ENCODE results near the gene ASIC3. TPM values are rescaled to one million over a fixed set of nuclear protein-coding genes. Genes with fewer than 3 reads are reported as not detected.
A peak's percentile ranks its signal among the peaks of the same experiment; 100 is the strongest.
"Not testable (repeated sequence)": the region's sequence is repeated elsewhere in the genome, so short reads cannot be mapped to it uniquely, and the experiment has no call there.

Gene ASIC3
- total RNA-seq, 2 experiments from 2014 or later, result 3.9 to 5.3 TPM

DNA sequence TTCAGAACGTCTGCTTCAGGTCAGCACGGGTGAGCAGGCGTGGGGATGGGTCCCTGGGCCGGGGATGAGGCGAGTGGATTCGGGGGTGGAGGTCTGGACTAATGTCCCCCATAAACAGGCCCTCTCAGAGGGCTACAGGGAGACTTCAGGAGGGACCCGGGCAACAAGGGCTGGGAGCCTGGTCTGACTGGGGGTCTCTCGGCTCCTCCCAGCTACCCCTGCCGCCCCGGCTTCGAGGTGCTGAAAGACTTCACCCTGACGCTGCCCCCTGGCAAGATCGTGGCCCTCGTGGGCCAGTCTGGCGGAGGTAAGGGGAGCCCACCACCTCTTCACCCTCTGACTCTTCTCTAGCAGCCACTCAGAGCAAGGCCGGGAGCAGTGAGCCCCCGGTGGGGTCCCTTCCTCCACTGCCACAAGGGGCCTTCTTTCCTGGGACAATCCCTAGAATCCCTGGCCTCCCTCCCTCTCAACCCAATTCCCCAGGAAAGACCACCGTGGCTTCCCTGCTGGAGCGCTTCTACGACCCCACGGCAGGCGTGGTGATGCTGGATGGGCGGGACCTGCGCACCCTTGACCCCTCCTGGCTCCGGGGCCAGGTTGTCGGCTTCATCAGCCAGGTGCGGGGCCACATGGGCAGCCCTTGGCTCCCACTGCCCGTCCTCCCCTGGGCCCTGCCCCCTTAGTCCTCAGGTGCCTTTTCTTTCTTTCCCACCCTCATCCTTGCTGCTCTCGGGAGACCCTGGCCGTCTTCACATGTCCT, 7.5 kb upstream of the ASIC3 start:
- CTCF ChIA-PET, result interaction anchor here (1.8 kb wide), 1 partner anchor 22 kb away, joined by 9 read pairs; no protein-coding TSS in a partner anchor
- Mint-ChIP-seq H3K4me1 (peaks cover 14% of the 10 kb centered on the region), H3K36me3 (no peaks in the 10 kb centered on the region), H3K27me3 (no peaks in the 10 kb centered on the region), H3K9me3 (ENCODE audit: low read depth) (no peaks in the 10 kb centered on the region), H3K27ac (no peak overlapping the region), H3K4me3 (no peak overlapping the region)
- ATAC-seq, result no peak
- DNase-seq, result no peak

GRCh38 chr7:151043449-151043848, 4.9 kb upstream of the ASIC3 start:
- CTCF ChIA-PET; ATAC-seq; DNase-seq; H3K4me3 Mint-ChIP-seq; H3K27me3 Mint-ChIP-seq; H3K27ac Mint-ChIP-seq; H3K36me3 Mint-ChIP-seq; H3K9me3 Mint-ChIP-seq (ENCODE audit: low read depth): not testable (repeated sequence)
- H3K4me1 Mint-ChIP-seq, result peaks cover 16% of the 10 kb centered on the region

DNA sequence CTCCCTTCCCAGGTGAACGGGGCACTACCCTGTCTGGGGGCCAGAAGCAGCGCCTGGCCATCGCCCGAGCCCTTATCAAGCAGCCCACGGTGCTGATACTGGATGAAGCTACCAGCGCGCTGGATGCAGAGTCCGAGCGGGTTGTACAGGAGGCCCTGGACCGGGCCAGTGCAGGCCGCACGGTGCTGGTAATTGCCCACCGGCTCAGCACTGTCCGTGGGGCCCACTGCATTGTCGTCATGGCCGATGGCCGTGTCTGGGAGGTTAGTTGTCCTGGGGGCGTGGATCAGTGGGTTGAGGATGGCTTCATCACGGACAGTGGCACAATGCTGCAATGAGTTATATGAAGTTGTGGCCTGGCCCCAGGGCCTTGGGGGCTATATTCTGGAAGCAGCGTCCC, 4.4 kb upstream of the ASIC3 start:
- no peak overlapping the region for H3K27ac Mint-ChIP-seq
- peaks cover 11% of the 10 kb centered on the region for H3K4me1 Mint-ChIP-seq
- H3K9me3 Mint-ChIP-seq (ENCODE audit: low read depth), result no peaks in the 10 kb centered on the region
- CTCF ChIA-PET, result no interaction called here
- H3K36me3 Mint-ChIP-seq, result no peaks in the 10 kb centered on the region
- DNase-seq, result no peak
- H3K4me3 Mint-ChIP-seq, result no peak overlapping the region
- no peak for ATAC-seq
- no peaks in the 10 kb centered on the region for H3K27me3 Mint-ChIP-seq

GRCh38 chr7:151045262-151045661, 3.1 kb upstream of the ASIC3 start:
- CTCF ChIA-PET, result no interaction called here
- ATAC-seq, result no peak
- no peak overlapping the region for H3K4me3 Mint-ChIP-seq
- no peaks in the 10 kb centered on the region for H3K9me3 Mint-ChIP-seq (ENCODE audit: low read depth)
- peaks cover under 1% of the 10 kb centered on the region for H3K27me3 Mint-ChIP-seq
- peaks cover 1% of the 10 kb centered on the region for H3K4me1 Mint-ChIP-seq
- no peaks in the 10 kb centered on the region for H3K36me3 Mint-ChIP-seq
- H3K27ac Mint-ChIP-seq, result no peak overlapping the region
- no peak for DNase-seq

GRCh38 chr7:151045967-151046366, 2.4 kb upstream of the ASIC3 start:
- Mint-ChIP-seq H3K36me3 (no peaks in the 10 kb centered on the region), H3K4me3 (no peak overlapping the region), H3K9me3 (ENCODE audit: low read depth) (no peaks in the 10 kb centered on the region), H3K4me1 (peaks cover 1% of the 10 kb centered on the region), H3K27ac (no peak overlapping the region), H3K27me3 (peaks cover 4% of the 10 kb centered on the region)
- DNase-seq (no peak), ATAC-seq (no peak)
- CTCF ChIA-PET, result no interaction called here

DNA sequence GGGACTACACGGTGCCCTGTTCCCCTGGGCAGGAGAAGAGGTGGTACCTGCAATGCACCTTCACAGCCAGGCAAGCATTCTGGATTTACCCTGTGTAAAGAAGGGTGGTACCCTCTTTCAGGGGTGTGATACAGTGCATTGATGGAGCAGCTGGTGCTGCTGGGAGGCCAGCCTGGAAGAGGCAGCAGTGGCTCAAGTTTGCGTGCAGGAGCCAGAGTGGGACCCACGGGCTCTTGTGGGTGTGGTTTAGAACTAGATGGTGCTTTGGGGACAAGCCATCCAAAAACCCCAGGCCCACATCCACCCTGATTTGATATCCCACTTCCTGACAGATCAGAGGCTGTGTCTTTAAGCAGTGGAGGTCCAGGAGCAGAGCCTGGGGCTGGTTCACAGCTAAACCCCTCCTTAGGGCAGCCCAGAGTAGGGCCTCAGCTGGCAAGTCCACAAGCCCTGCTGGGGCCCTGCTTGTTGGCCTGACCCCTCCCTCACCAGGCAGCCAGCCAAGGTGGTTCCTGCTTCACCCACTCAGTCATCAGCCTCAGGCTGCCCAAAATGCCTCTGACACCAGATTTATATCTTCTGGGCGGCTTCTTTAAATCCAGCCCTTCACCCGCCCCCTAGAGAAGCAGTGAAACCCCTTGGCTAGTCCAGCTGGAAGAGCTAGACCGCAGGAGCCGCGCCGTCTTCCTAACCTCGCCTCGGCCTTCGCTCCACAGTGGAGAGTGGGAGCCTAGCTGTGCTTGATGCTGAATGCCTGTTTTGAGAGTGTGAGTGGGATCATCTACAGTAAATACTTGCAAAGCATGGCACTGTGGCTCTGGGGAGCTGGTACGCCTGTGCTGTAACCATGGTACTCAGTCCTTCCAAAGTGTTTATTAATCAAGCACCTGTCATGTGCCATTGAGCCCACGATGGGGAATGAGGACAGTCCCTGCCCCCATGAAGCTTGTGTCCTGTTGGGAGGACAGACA, 1.4 kb upstream of the ASIC3 start:
- no peaks in the 10 kb centered on the region for H3K36me3 Mint-ChIP-seq
- peaks cover 7% of the 10 kb centered on the region for H3K27me3 Mint-ChIP-seq
- H3K4me1 Mint-ChIP-seq, result peaks cover 1% of the 10 kb centered on the region
- no peak overlapping the region for H3K4me3 Mint-ChIP-seq
- H3K27ac Mint-ChIP-seq, result no peak overlapping the region
- no peak for DNase-seq
- no peaks in the 10 kb centered on the region for H3K9me3 Mint-ChIP-seq (ENCODE audit: low read depth)
- no peak for ATAC-seq
- CTCF ChIA-PET, result no interaction called here

- Mint-ChIP-seq H3K36me3 (no peaks in the 10 kb centered on the region), H3K4me3 (no peak overlapping the region)
- CTCF ChIA-PET, result no interaction called here
These were observed 656 bp downstream of the ASIC3 start for GRCh38 chr7:151048911-151049463.

DNA sequence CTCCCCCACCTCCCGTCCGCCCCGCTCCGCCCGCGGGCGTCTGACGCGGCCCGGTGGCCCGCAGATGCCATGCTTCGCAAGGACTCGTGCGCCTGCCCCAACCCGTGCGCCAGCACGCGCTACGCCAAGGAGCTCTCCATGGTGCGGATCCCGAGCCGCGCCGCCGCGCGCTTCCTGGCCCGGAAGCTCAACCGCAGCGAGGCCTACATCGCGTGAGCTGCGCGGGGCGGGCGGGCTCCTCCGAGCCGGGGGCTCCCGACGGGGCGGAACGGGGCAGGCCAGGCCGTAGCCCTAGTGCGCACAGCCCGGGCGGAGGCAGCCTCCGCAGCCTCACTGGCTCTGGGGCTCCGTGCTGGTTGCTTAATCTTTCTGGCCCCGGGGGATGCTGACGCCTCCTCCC, 2.8 kb downstream of the ASIC3 start:
- no peaks in the 10 kb centered on the region for H3K9me3 Mint-ChIP-seq (ENCODE audit: low read depth)
- H3K4me1 Mint-ChIP-seq, result peaks cover 10% of the 10 kb centered on the region
- DNase-seq (peak; percentile 68), ATAC-seq (peak; percentile 75)
- no peak overlapping the region for H3K4me3 Mint-ChIP-seq
- no peak overlapping the region for H3K27ac Mint-ChIP-seq
- peaks cover 9% of the 10 kb centered on the region for H3K27me3 Mint-ChIP-seq
- no peaks in the 10 kb centered on the region for H3K36me3 Mint-ChIP-seq
- CTCF ChIA-PET, result interaction anchor here (0.7 to 1.9 kb wide), 3 partner anchors 9 to 62 kb away, joined by 3 to 7 read pairs (median 4); no protein-coding TSS in a partner anchor

More at GRCh38 chr7:151048911-151049463, 656 bp downstream of the ASIC3 start:
- Mint-ChIP-seq H3K4me1 (peaks cover 10% of the 10 kb centered on the region), H3K9me3 (ENCODE audit: low read depth) (no peaks in the 10 kb centered on the region), H3K27me3 (peaks cover 9% of the 10 kb centered on the region), H3K27ac (no peak overlapping the region)
- DNase-seq (no peak), ATAC-seq (no peak)

DNA sequence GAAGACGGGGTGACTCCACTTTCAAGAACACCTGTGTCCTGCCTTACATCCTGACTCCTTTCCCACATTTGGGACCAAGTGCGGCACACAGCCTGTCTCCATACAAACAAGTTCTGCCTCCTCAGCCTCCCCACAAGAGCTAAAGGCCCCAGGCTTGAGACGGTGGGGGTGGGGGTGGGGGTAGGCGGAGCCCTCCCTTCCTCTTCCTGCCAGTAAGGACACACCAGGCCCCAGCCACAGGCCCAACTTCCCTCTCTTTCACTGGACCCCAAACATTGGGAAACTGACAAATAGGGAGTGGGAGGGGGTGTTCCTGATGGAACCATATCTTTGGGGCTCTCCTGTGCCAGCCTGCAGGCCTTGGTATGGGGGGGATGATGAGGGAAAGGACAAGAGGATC, 4.8 kb downstream of the ASIC3 start:
- CTCF ChIA-PET, result interaction anchor here (0.8 kb wide), 1 partner anchor 71 kb away, joined by 3 read pairs; no protein-coding TSS in a partner anchor

DNA sequence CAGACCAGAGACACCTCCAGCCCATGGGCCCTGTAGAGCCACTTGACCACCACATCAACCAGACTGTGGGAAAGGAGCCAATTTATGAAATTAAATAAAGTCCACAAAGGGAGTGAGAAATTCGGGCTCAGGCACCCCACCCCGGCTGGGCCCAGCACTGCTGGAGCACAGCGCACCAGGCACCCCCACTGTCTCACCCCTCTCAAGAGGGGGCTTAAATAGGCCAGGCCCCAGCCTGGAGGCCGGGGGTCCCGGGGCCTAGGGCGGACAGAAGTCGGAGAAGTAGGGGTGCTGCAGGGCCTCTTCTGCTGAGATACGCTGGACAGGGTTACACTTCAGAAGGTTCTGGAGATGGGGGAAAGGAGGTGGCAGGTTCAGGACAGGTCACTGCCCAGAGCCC, 5.4 kb downstream of the ASIC3 start:
- no peaks in the 10 kb centered on the region for H3K36me3 Mint-ChIP-seq
- H3K4me1 Mint-ChIP-seq, result peaks cover 24% of the 10 kb centered on the region
- no peak overlapping the region for H3K4me3 Mint-ChIP-seq
- DNase-seq (no peak), ATAC-seq (no peak)
- peaks cover 9% of the 10 kb centered on the region for H3K27me3 Mint-ChIP-seq
- H3K27ac Mint-ChIP-seq, result no peak overlapping the region
- no peaks in the 10 kb centered on the region for H3K9me3 Mint-ChIP-seq (ENCODE audit: low read depth)
- CTCF ChIA-PET, result no interaction called here

More for the DNA sequence above, 4.8 kb downstream of the ASIC3 start:
- Mint-ChIP-seq H3K27me3 (peaks cover 9% of the 10 kb centered on the region), H3K4me3 (no peak overlapping the region), H3K4me1 (peaks cover 20% of the 10 kb centered on the region), H3K27ac (no peak overlapping the region), H3K36me3 (no peaks in the 10 kb centered on the region), H3K9me3 (ENCODE audit: low read depth) (no peaks in the 10 kb centered on the region)
- ATAC-seq (no peak), DNase-seq (no peak)

GRCh38 chr7:151056283-151056665, 7.9 kb downstream of the ASIC3 start:
- Mint-ChIP-seq H3K4me1 (peaks cover 36% of the 10 kb centered on the region), H3K27me3 (peaks cover 4% of the 10 kb centered on the region), H3K27ac (no peak overlapping the region), H3K9me3 (ENCODE audit: low read depth) (no peaks in the 10 kb centered on the region), H3K4me3 (peak overlapping the region; percentile 10), H3K36me3 (no peaks in the 10 kb centered on the region)
- CTCF ChIA-PET, result interaction anchor here (1.5 kb wide), 1 partner anchor 25 kb away, joined by 4 read pairs; the partner anchor contains the start of gene FASTK
- ATAC-seq (no peak), DNase-seq (no peak)

GRCh38 chr7:151056666-151057505, 8.6 kb downstream of the ASIC3 start:
- DNase-seq (no peak), ATAC-seq (no peak)
- CTCF ChIA-PET, result interaction anchor here (1.0 to 1.4 kb wide), 2 partner anchors 28 to 94 kb away, joined by 3 to 6 read pairs; partner anchors contain the start of gene ABCB8
- H3K27me3 Mint-ChIP-seq, result peaks cover 2% of the 10 kb centered on the region
- peak overlapping the region; percentile 73 for H3K27ac Mint-ChIP-seq
- no peaks in the 10 kb centered on the region for H3K36me3 Mint-ChIP-seq
- no peaks in the 10 kb centered on the region for H3K9me3 Mint-ChIP-seq (ENCODE audit: low read depth)
- H3K4me3 Mint-ChIP-seq, result peak overlapping the region; percentile 91
- peaks cover 41% of the 10 kb centered on the region for H3K4me1 Mint-ChIP-seq

All from activated CD8-positive, alpha-beta memory T cell treated with anti-CD3 and anti-CD28 coated beads, Interleukin-2, amount 10 ng/mL, durations not matched to agents 7 days and 5 days (primary cell).